Mesenchymal stem cell (in vitro differentiated cells and primary cell): ENCODE data around the gene TSPYL2.
A peak's percentile ranks its signal among the peaks of the same experiment; 100 is the strongest.

Source experiments
- DNase-seq: peaks from one replicate; pipeline ENCODE4 v3.0.0-alpha.2; 2013
- H2AFZ ChIP-seq: one replicate; pipeline ENCODE4 v1.6.1; 2013; ENCODE audit warnings: low read depth, mild to moderate bottlenecking, control low read depth, inconsistent platforms, low read length, moderate library complexity
- H2AK5ac ChIP-seq: 2 replicates; pipeline ENCODE4 v1.6.1; 2013; ENCODE audit warnings: low read length, moderate library complexity, mild to moderate bottlenecking, inconsistent platforms; ENCODE audit not compliant: severe bottlenecking
- H2BK120ac ChIP-seq: one replicate; pipeline ENCODE4 v1.6.1; 2013; ENCODE audit warnings: low read depth, mild to moderate bottlenecking, inconsistent platforms, low read length, moderate library complexity
- H2BK12ac ChIP-seq, 2 experiments: one replicate each; pipeline ENCODE4 v1.6.1; 2013; ENCODE audit warnings: inconsistent platforms in 2 of 2, low read length in 2 of 2, mild to moderate bottlenecking in 2 of 2, moderate library complexity in 2 of 2, control low read depth in 1 of 2
- H2BK15ac ChIP-seq: one replicate; pipeline ENCODE4 v1.6.1; 2013; ENCODE audit warnings: mild to moderate bottlenecking, low read depth, inconsistent platforms; ENCODE audit not compliant: poor library complexity, severe bottlenecking
- H2BK5ac ChIP-seq: 2 replicates; pipeline ENCODE4 v1.6.1; 2013; ENCODE audit warnings: low read depth, mild to moderate bottlenecking, low read length, control low read depth, inconsistent platforms; ENCODE audit not compliant: poor library complexity, severe bottlenecking
- H3K14ac ChIP-seq, 2 experiments: one replicate each; pipeline ENCODE4 v1.6.1; 2013; ENCODE audit warnings: inconsistent platforms in 2 of 2, low read length in 2 of 2, control low read depth in 1 of 2, mild to moderate bottlenecking in 1 of 2, moderate library complexity in 1 of 2
- H3K18ac ChIP-seq, 2 experiments: one replicate each; pipeline ENCODE4 v1.6.1; 2013; ENCODE audit warnings: inconsistent platforms in 2 of 2, low read length in 2 of 2, control low read depth in 1 of 2, low read depth in 1 of 2, mild to moderate bottlenecking in 1 of 2
- H3K23ac ChIP-seq, 2 experiments: one replicate each; pipeline ENCODE4 v1.6.1; 2013; ENCODE audit warnings: inconsistent platforms in 2 of 2, low read length in 2 of 2, mild to moderate bottlenecking in 2 of 2, moderate library complexity in 2 of 2, control low read depth in 1 of 2
- H3K27ac ChIP-seq: 2 replicates; pipeline ENCODE4 v1.5.1; 2013; ENCODE audit warnings: mild to moderate bottlenecking, moderate library complexity, low read length, control low read depth, inconsistent platforms; ENCODE audit not compliant: poor library complexity, severe bottlenecking
- H3K27me3 ChIP-seq, 2 experiments: 2 replicates each; pipeline versions ENCODE4 v1.6.1 to v1.7.0; 2013; ENCODE audit warnings: low read length in 2 of 2, mild to moderate bottlenecking in 2 of 2, moderate library complexity in 2 of 2, control low read depth in 1 of 2, inconsistent platforms in 1 of 2; ENCODE audit not compliant: control insufficient read depth in 1 of 2, insufficient read depth in 1 of 2
- H3K36me3 ChIP-seq, 2 experiments: 2 replicates each; pipeline versions ENCODE4 v1.6.1 to v1.7.0; 2013; ENCODE audit warnings: low read length in 2 of 2, control low read depth in 1 of 2, inconsistent platforms in 1 of 2, low read depth in 1 of 2, mild to moderate bottlenecking in 1 of 2; ENCODE audit not compliant: insufficient read depth in 2 of 2, control insufficient read depth in 1 of 2
- H3K4ac ChIP-seq, 2 experiments: one replicate each; pipeline ENCODE4 v1.6.1; 2013; ENCODE audit warnings: inconsistent platforms in 2 of 2, low read length in 2 of 2, mild to moderate bottlenecking in 2 of 2, moderate library complexity in 2 of 2, control low read depth in 1 of 2, low read depth in 1 of 2
- H3K4me1 ChIP-seq: 2 replicates; pipeline ENCODE4 v1.6.1; 2013; ENCODE audit warnings: low read depth, low read length, control low read depth; ENCODE audit not compliant: control insufficient read depth, insufficient read depth
- H3K4me2 ChIP-seq: 2 replicates; pipeline ENCODE4 v1.6.1; 2013; ENCODE audit warnings: low read length, mild to moderate bottlenecking, inconsistent platforms; ENCODE audit not compliant: poor library complexity, severe bottlenecking
- H3K4me3 ChIP-seq, 2 experiments: 2 replicates each; pipeline versions ENCODE4 v1.5.1 to v1.7.0; 2013; ENCODE audit warnings: low read length in 2 of 2, mild to moderate bottlenecking in 2 of 2, control low read depth in 1 of 2, low read depth in 1 of 2; ENCODE audit not compliant: insufficient read depth in 1 of 2
- H3K79me1 ChIP-seq: replicated peaks from 2 replicates; pipeline ENCODE4 v1.6.1; 2013; ENCODE audit warnings: mild to moderate bottlenecking, control low read depth, low read length, inconsistent platforms; ENCODE audit not compliant: poor library complexity, severe bottlenecking
- H3K9ac ChIP-seq: 2 replicates; pipeline ENCODE4 v1.7.0; 2013; ENCODE audit warnings: mild to moderate bottlenecking, low read length, moderate library complexity
- H3K9me3 ChIP-seq: 2 replicates; pipeline ENCODE4 v1.7.0; 2013; ENCODE audit warnings: mild to moderate bottlenecking, low read length; ENCODE audit not compliant: control insufficient read depth
- H4K8ac ChIP-seq: one replicate; pipeline ENCODE4 v1.6.1; 2013; ENCODE audit warnings: inconsistent platforms, mild to moderate bottlenecking, low read length, moderate library complexity
- H4K91ac ChIP-seq: one replicate; pipeline ENCODE4 v1.6.1; 2013; ENCODE audit warnings: mild to moderate bottlenecking, low read length, inconsistent platforms
- WGBS: methylation state at CpG from one replicate; pipeline ENCODE4 v1.1.7; 2013; ENCODE audit warnings: mixed read lengths; 5-methylcytosine and 5-hydroxymethylcytosine counted together

The TSPYL2 gene

GRCh38 chrX:53093177-53093655 is 11.0 kb downstream of the TSPYL2 start:
- no peak overlapping the region for H2AFZ ChIP-seq
- H2AK5ac ChIP-seq, result no peak overlapping the region
- H3K18ac ChIP-seq, result no peak overlapping the region
- no peak overlapping the region for H3K23ac ChIP-seq
- H3K79me1 ChIP-seq, result no peaks in the 10 kb centered on the region
- H2BK15ac ChIP-seq, result no peak overlapping the region
- no peak overlapping the region for H3K4ac ChIP-seq
- no peak overlapping the region for H4K8ac ChIP-seq
- peaks cover 3% of the 10 kb centered on the region for H3K4me1 ChIP-seq
- H3K27ac ChIP-seq, result peak overlapping the region; percentile 20
- no peak overlapping the region for H2BK12ac ChIP-seq
- no peak overlapping the region for H2BK5ac ChIP-seq
- WGBS, result 1% methylated on average over 11 of the region's 16 CpGs
- H3K36me3 ChIP-seq, result peaks cover 0 to under 1% of the 10 kb centered on the region in 2 experiments
- DNase-seq, result peak; percentile 85
- H3K27me3 ChIP-seq, result peaks cover 0 to 11% of the 10 kb centered on the region in 2 experiments
- peak overlapping the region; percentile 26 to 78 for H3K4me3 ChIP-seq
- no peak overlapping the region for H3K14ac ChIP-seq
- H4K91ac ChIP-seq, result no peak overlapping the region
- H3K9ac ChIP-seq, result peak overlapping the region; percentile 77
- H3K9me3 ChIP-seq, result no peaks in the 10 kb centered on the region
- peak overlapping the region; percentile 45 for H3K4me2 ChIP-seq
- no peak overlapping the region for H2BK120ac ChIP-seq

- H2AFZ ChIP-seq, result peak within 1 kb of the TSS; percentile 63
- peak within 1 kb of the TSS in 1 of 2 experiments; percentile 88 for H3K14ac ChIP-seq
- DNase-seq, result peak; percentile 98
- no peak within 1 kb of the TSS for H2BK120ac ChIP-seq
- peak within 1 kb of the TSS in 1 of 2 experiments; percentile 94 for H3K18ac ChIP-seq
- H2AK5ac ChIP-seq, result no peak within 1 kb of the TSS
- H3K9me3 ChIP-seq, result no peaks in the 10 kb centered on the region
- no peak within 1 kb of the TSS for H2BK5ac ChIP-seq
- peak within 1 kb of the TSS in 1 of 2 experiments; percentile 64 for H3K4ac ChIP-seq
- peak within 1 kb of the TSS; percentile 20 for H3K27ac ChIP-seq
- no peak within 1 kb of the TSS for H4K8ac ChIP-seq
- peak within 1 kb of the TSS; percentile 74 to 78 for H3K4me3 ChIP-seq
- H4K91ac ChIP-seq, result peak within 1 kb of the TSS; percentile 50
- WGBS, result 1% methylated on average over 47 of the region's 67 CpGs
- H3K4me1 ChIP-seq, result no peaks in the 10 kb centered on the region
- H2BK15ac ChIP-seq, result no peak within 1 kb of the TSS
- peaks cover 0 to 11% of the 10 kb centered on the region in 2 experiments for H3K27me3 ChIP-seq
- peak within 1 kb of the TSS in 1 of 2 experiments; percentile 72 for H2BK12ac ChIP-seq
- peak within 1 kb of the TSS; percentile 82 for H3K9ac ChIP-seq
- H3K4me2 ChIP-seq, result peak within 1 kb of the TSS; percentile 45
- no peaks in the 10 kb centered on the region for H3K79me1 ChIP-seq
- H3K36me3 ChIP-seq, result no peaks in the 10 kb centered on the region
- no peak within 1 kb of the TSS for H3K23ac ChIP-seq
These were observed 11.8 kb downstream of the TSPYL2 start, which contains the start of gene KANTR for GRCh38 chrX:53093748-53094581. Gene KANTR, plus strand, starts transcription at chrX:53094142. Its CDS starts 30,131 bp downstream, at chrX:53124273.

GRCh38 chrX:53094582-53094905 is 12.4 kb downstream of the TSPYL2 start:
- H3K27ac ChIP-seq, result no peak overlapping the region
- H3K23ac ChIP-seq, result no peak overlapping the region
- H3K4me1 ChIP-seq, result no peaks in the 10 kb centered on the region
- no peak overlapping the region for H2AFZ ChIP-seq
- H2BK15ac ChIP-seq, result no peak overlapping the region
- H2AK5ac ChIP-seq, result no peak overlapping the region
- peak overlapping the region in 1 of 2 experiments; percentile 94 for H3K18ac ChIP-seq
- no peaks in the 10 kb centered on the region for H3K79me1 ChIP-seq
- no peak for DNase-seq
- H3K27me3 ChIP-seq, result peaks cover 0 to 9% of the 10 kb centered on the region in 2 experiments
- WGBS, result no CpG with 5 or more reads among the region's 5 CpGs
- H3K9me3 ChIP-seq, result no peaks in the 10 kb centered on the region
- H2BK120ac ChIP-seq, result no peak overlapping the region
- H3K4me2 ChIP-seq, result peak overlapping the region; percentile 30
- H4K8ac ChIP-seq, result no peak overlapping the region
- no peak overlapping the region for H3K4ac ChIP-seq
- H3K36me3 ChIP-seq, result peaks cover 0 to 4% of the 10 kb centered on the region in 2 experiments
- H2BK5ac ChIP-seq, result no peak overlapping the region
- peak overlapping the region; percentile 74 to 78 for H3K4me3 ChIP-seq
- no peak overlapping the region for H3K14ac ChIP-seq
- peak overlapping the region; percentile 82 for H3K9ac ChIP-seq
- H4K91ac ChIP-seq, result no peak overlapping the region
- H2BK12ac ChIP-seq, result no peak overlapping the region

GRCh38 chrX:53095796-53096195 is 13.6 kb downstream of the TSPYL2 start:
- Histone ChIP-seq H4K91ac (no peak overlapping the region), H3K27ac (no peak overlapping the region), H2BK15ac (peak overlapping the region; percentile 52), H4K8ac (no peak overlapping the region), H2AFZ (no peak overlapping the region), H3K23ac (no peak overlapping the region), H2BK120ac (no peak overlapping the region), H3K9me3 (no peaks in the 10 kb centered on the region), H3K27me3 (no peaks in the 10 kb centered on the region), H3K4me2 (no peak overlapping the region), H3K4ac (no peak overlapping the region), H2AK5ac (no peak overlapping the region), H3K4me1 (no peaks in the 10 kb centered on the region), H3K18ac (no peak overlapping the region), H2BK12ac (no peak overlapping the region), H3K9ac (no peak overlapping the region), H3K79me1 (no peaks in the 10 kb centered on the region), H2BK5ac (no peak overlapping the region), H3K36me3 (peaks cover 0 to 8% of the 10 kb centered on the region in 2 experiments), H3K4me3 (no peak overlapping the region), H3K14ac (no peak overlapping the region)
- no peak for DNase-seq
- WGBS, result 89% methylated on average over 2 of the region's 3 CpGs
